Calu3 (cell line): Measurements from ENCODE around the gene HYAL4. TPM values are rescaled to one million over a fixed set of nuclear protein-coding genes. Genes with fewer than 3 reads are reported as not detected.
"Not testable (repeated sequence)": the region's sequence is repeated elsewhere in the genome, so short reads cannot be mapped to it uniquely, and the experiment has no call there.

ENCODE experiments used
- BruUV-seq: library from RNA; stranded (reverse); fragments of 400-500 nt; replicated peaks from 2 replicates; lab custom pipeline; 2021; lab: Mats Ljungman, UMichigan
- CTCF ChIA-PET: fragments of 300-600 bp; sonication (Branson Sonifier 250); formaldehyde crosslinking; loops from one replicate; lab custom pipeline; 2022; ENCODE audit warnings: antibody characterized with exemption; lab: Charles Lee
- DNase-seq: peaks from one replicate; pipeline ENCODE4 v3.0.0; 2022
- H3K27ac Mint-ChIP-seq: one replicate; pipeline ENCODE4 v1.8.0; 2022; ENCODE audit warnings: mixed read lengths; ENCODE audit not compliant: unreplicated experiment
- H3K27me3 Mint-ChIP-seq: one replicate; pipeline ENCODE4 v1.8.0; 2022; ENCODE audit warnings: mixed read lengths; ENCODE audit not compliant: unreplicated experiment
- H3K36me3 Mint-ChIP-seq: one replicate; pipeline ENCODE4 v1.8.0; 2022; ENCODE audit warnings: mild to moderate bottlenecking, moderate library complexity, mixed read lengths; ENCODE audit not compliant: insufficient read depth, unreplicated experiment
- H3K4me1 Mint-ChIP-seq: one replicate; pipeline ENCODE4 v1.8.0; 2022; ENCODE audit warnings: mild to moderate bottlenecking, low read depth, mixed read lengths; ENCODE audit not compliant: unreplicated experiment
- H3K4me3 Mint-ChIP-seq: one replicate; pipeline ENCODE4 v1.8.0; 2022; ENCODE audit warnings: mild to moderate bottlenecking, low read depth, moderate library complexity, mixed read lengths; ENCODE audit not compliant: unreplicated experiment
- H3K9me3 Mint-ChIP-seq: one replicate; pipeline ENCODE4 v1.8.0; 2022; ENCODE audit warnings: low read depth, mixed read lengths; ENCODE audit not compliant: unreplicated experiment
- CTCF ChIP-seq: fragments of 200-600 bp; IDR thresholded peaks from one replicate; pipeline ENCODE4 v1.8.0; 2022; ENCODE audit warnings: antibody characterized with exemption; ENCODE audit not compliant: unreplicated experiment
- intact Hi-C: fragments of 100-400 bp; cut with micrococcal nuclease; formaldehyde crosslinking; loops from one replicate; pipeline ENCODE4 v1.10.0; 2022; ENCODE audit not compliant: unreplicated experiment
- total RNA-seq: library from RNA; stranded (reverse); gene quantifications from 2 replicates; pipeline ENCODE4 v1.2.3, GENCODE V29; 2022

Gene HYAL4
- total RNA-seq, 1 experiment from 2014 or later, result not detected

GRCh38 chr7:123836656-123837055, 8.3 kb upstream of the HYAL4 start:
- H3K27me3 Mint-ChIP-seq, result peaks cover 28% of the 10 kb centered on the region
- DNase-seq, result no peak
- TF ChIP-seq CTCF, result no peak
- no peak overlapping the region for H3K27ac Mint-ChIP-seq
- no peaks in the 10 kb centered on the region for H3K4me1 Mint-ChIP-seq
- H3K36me3 Mint-ChIP-seq, result no peaks in the 10 kb centered on the region
- H3K9me3 Mint-ChIP-seq, result no peaks in the 10 kb centered on the region
- CTCF ChIA-PET, result no interaction called here
- BruUV-seq, result no TSS peak
- H3K4me3 Mint-ChIP-seq, result no peak overlapping the region
- intact Hi-C loops, result no loop called here

GRCh38 chr7:123839106-123839505, 5.9 kb upstream of the HYAL4 start:
- peaks cover 11% of the 10 kb centered on the region for H3K27me3 Mint-ChIP-seq
- H3K36me3 Mint-ChIP-seq, H3K4me1 Mint-ChIP-seq, H3K9me3 Mint-ChIP-seq, CTCF ChIA-PET, DNase-seq, H3K27ac Mint-ChIP-seq, intact Hi-C loops, BruUV-seq, H3K4me3 Mint-ChIP-seq: not testable (repeated sequence)

GRCh38 chr7:123844142-123844541, 827 bp upstream of the HYAL4 start:
- H3K27ac Mint-ChIP-seq, H3K27me3 Mint-ChIP-seq, intact Hi-C loops, H3K9me3 Mint-ChIP-seq, DNase-seq, H3K4me3 Mint-ChIP-seq, BruUV-seq, H3K36me3 Mint-ChIP-seq: not testable (repeated sequence)
- CTCF ChIA-PET, result interaction anchor here (1.2 kb wide), 1 partner anchor 46 kb away, joined by 5 read pairs; no protein-coding TSS in a partner anchor
- peaks cover 35% of the 10 kb centered on the region for H3K4me1 Mint-ChIP-seq

GRCh38 chr7:123845823-123846216, 851 bp downstream of the HYAL4 start:
- intact Hi-C loops, result loop anchor here (5.0 kb wide), 1 partner anchor 49 kb away; no protein-coding TSS in a partner anchor
- H3K27me3 Mint-ChIP-seq, result no peaks in the 10 kb centered on the region
- peaks cover 5% of the 10 kb centered on the region for H3K9me3 Mint-ChIP-seq
- peaks cover 5% of the 10 kb centered on the region for H3K36me3 Mint-ChIP-seq
- CTCF ChIA-PET, result interaction anchor here (1.1 kb wide), 1 partner anchor 48 kb away, joined by 3 read pairs; no protein-coding TSS in a partner anchor
- no peak overlapping the region for H3K4me3 Mint-ChIP-seq
- H3K27ac Mint-ChIP-seq, result no peak overlapping the region
- no peak for DNase-seq
- no TSS peak for BruUV-seq
- peaks cover 35% of the 10 kb centered on the region for H3K4me1 Mint-ChIP-seq
- no peak for TF ChIP-seq CTCF

- no peak overlapping the region for H3K4me3 Mint-ChIP-seq
- no TSS peak for BruUV-seq
- peaks cover 35% of the 10 kb centered on the region for H3K4me1 Mint-ChIP-seq
- peak overlapping the region; percentile 16 for H3K27ac Mint-ChIP-seq
- H3K36me3 Mint-ChIP-seq, result peaks cover 5% of the 10 kb centered on the region
- no peak for TF ChIP-seq CTCF
- DNase-seq, result peak; percentile 47
- H3K27me3 Mint-ChIP-seq, result no peaks in the 10 kb centered on the region
- H3K9me3 Mint-ChIP-seq, result peaks cover 5% of the 10 kb centered on the region
- intact Hi-C loops, result loop anchor here (5.0 kb wide), 1 partner anchor 49 kb away; no protein-coding TSS in a partner anchor
- CTCF ChIA-PET, result interaction anchor here (1.1 kb wide), 1 partner anchor 48 kb away, joined by 3 read pairs; no protein-coding TSS in a partner anchor
These were observed 1.4 kb downstream of the HYAL4 start for GRCh38 chr7:123846217-123846891.
